Measurements from ENCODE around the gene CCNE1.

Gene CCNE1

GRCh38 chr19:29841559-29842367 lies 30.0 kb downstream of the CCNE1 start (continued):
- TF ChIP-seq ZNF366 (tag by site-specific recombination; conservative IDR thresholded peaks at IDR 0.05) (no peak), BCL11A (tag by site-specific recombination; IDR thresholded peaks at IDR 0.05; ENCODE audit: low read depth) (no peak), SP2 (tag by site-specific recombination; IDR thresholded peaks at IDR 0.05) (peak; percentile 70), ZNF341 (tag by site-specific recombination; IDR thresholded peaks at IDR 0.05; ENCODE audit: low read depth) (peak; percentile 43; the same call in 1 of the 2 replicates), ZNF610 (tag by site-specific recombination; IDR thresholded peaks at IDR 0.05; ENCODE audit: borderline replicate concordance) (no peak)

- peaks cover 16% of the 10 kb centered on the region for H3K4me1 ChIP-seq (ENCODE audit: control insufficient read depth, insufficient read depth, low read length)
- ChIA-PET CTCF (interaction anchor here (0.6 to 1.5 kb wide), 5 partner anchors 12 to 128 kb away, joined by 3 to 6 read pairs (median 4); partner anchors contain the start of gene C19orf12), POLR2A (interaction anchor here (0.6 to 3.6 kb wide), 3 partner anchors 15 to 72 kb away, joined by 4 to 28 read pairs (median 5); partner anchors contain the start of gene CCNE1)
- H3K27ac ChIP-seq (ENCODE audit: extremely low read depth, low read depth, low read length), result 0 out of 2 replicates have a peak overlapping the region, but pooled peaks have one; percentile 18
- H3K36me3 ChIP-seq (ENCODE audit: control insufficient read depth in 2 of 2, insufficient read depth in 1 of 2, low read length in 2 of 2), result no peaks in the 10 kb centered on the region
- no peak overlapping the region for H3K4me3 ChIP-seq (ENCODE audit: low read depth, low read length)
- no peak for TF ChIP-seq SETDB1 (IDR thresholded peaks at IDR 0.05; ENCODE audit: insufficient read length, low read length)
- no peak for TF ChIP-seq ZNF544 (tag by site-specific recombination; IDR thresholded peaks at IDR 0.05)
- TF ChIP-seq ZNF211 (tag by site-specific recombination; IDR thresholded peaks at IDR 0.05; ENCODE audit: low read depth), result no peak
- H3K9me3 ChIP-seq (ENCODE audit: control insufficient read depth, insufficient read depth, low read depth, low read length), result no peaks in the 10 kb centered on the region
Observed at GRCh38 chr19:29842471-29843179, 30.8 kb downstream of the CCNE1 start.

GRCh38 chr19:29843180-29844051 lies 31.6 kb downstream of the CCNE1 start:
- Histone ChIP-seq H3K27ac (ENCODE audit: extremely low read depth, low read depth, low read length) (no peak overlapping the region), H3K4me3 (ENCODE audit: low read depth, low read length) (no peak overlapping the region), H3K4me1 (ENCODE audit: control insufficient read depth, insufficient read depth, low read length) (peaks cover 16% of the 10 kb centered on the region), H3K36me3 (ENCODE audit: control insufficient read depth in 2 of 2, insufficient read depth in 1 of 2, low read length in 2 of 2) (no peaks in the 10 kb centered on the region), H3K9me3 (ENCODE audit: control insufficient read depth, insufficient read depth, low read depth, low read length) (no peaks in the 10 kb centered on the region)
- POLR2A ChIA-PET, result interaction anchor here (0.6 to 3.6 kb wide), 9 partner anchors 14 to 72 kb away, joined by 3 to 28 read pairs (median 5); partner anchors contain the start of gene CCNE1
- CTCF ChIA-PET, result interaction anchor here (0.6 to 3.2 kb wide), 7 partner anchors 13 to 128 kb away, joined by 3 to 24 read pairs (median 5); partner anchors contain the start of gene C19orf12
- TF ChIP-seq ZNF677 (tag by site-specific recombination; IDR thresholded peaks at IDR 0.05), result no peak
- TF ChIP-seq SP2 (tag by site-specific recombination; IDR thresholded peaks at IDR 0.05), result peak; percentile 21
- peak; percentile 69 for TF ChIP-seq EGR2 (tag by site-specific recombination; IDR thresholded peaks at IDR 0.05; ENCODE audit: low read depth)
- peak; percentile 4; the same call in 1 of the 2 replicates for TF ChIP-seq ZNF433 (tag by site-specific recombination; IDR thresholded peaks at IDR 0.05; ENCODE audit: low read depth)
- TF ChIP-seq ZFHX2 (tag by site-specific recombination; conservative IDR thresholded peaks at IDR 0.05), result peak; percentile 46; the same call in 1 of the 2 replicates
- no peak for TF ChIP-seq ZBTB20 (tag by site-specific recombination; IDR thresholded peaks at IDR 0.05)
- TF ChIP-seq SALL2 (tag by site-specific recombination; IDR thresholded peaks at IDR 0.05; ENCODE audit: borderline replicate concordance), result no peak
- 0 out of 2 replicates have a peak, but pooled peaks have one; percentile 11 for TF ChIP-seq ZBTB10 (tag by site-specific recombination; IDR thresholded peaks at IDR 0.05)
- TF ChIP-seq KLF17 (tag by site-specific recombination; IDR thresholded peaks at IDR 0.05), result peak; percentile 40; the same call in 1 of the 2 replicates

Data from HEK293 (cell line).